ENCODE results near the gene BHMT2.

BHMT2 gene

DNA sequence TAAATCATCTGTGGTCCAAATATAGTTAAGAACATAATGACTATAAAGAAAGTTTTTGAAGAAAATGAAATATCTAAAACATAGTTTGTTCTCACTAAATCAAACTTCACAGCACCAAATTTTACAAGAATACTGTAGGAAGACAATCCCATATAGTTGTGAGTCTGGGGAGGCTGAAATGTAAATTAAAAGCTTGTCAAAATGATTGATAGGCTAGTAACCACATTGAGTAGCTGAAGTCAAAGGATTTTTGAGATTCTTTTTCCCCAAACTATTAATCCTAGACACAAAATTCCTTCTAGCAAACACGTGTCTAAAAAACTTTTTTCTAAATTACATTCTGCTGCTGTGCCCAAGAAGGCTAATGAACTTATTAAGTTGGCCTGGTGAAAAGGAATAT, 55.0 kb downstream of the BHMT2 start:
- DNase-seq, result no peak

DNA sequence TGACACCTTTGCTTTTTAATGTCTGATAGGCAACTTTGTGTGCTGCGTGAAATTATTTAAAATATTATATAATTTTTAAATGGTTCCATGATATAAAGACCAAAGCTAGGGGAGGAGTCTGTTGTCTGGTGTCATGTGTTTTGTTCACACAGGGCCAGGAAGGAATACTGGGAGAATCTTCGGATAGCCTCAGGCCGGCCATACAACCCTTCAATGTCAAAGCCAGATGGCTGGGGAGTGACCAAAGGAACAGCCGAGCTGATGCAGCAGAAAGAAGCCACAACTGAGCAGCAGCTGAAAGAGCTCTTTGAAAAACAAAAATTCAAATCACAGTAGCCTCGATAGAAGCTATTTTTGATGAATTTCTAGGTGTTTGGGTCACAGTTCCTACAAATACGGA, 61.2 kb downstream of the BHMT2 start:
- no peak for DNase-seq

- DNase-seq, result peak; percentile 55
These were observed 63.6 kb downstream of the BHMT2 start for GRCh38 chr5:79133121-79133656.

DNA sequence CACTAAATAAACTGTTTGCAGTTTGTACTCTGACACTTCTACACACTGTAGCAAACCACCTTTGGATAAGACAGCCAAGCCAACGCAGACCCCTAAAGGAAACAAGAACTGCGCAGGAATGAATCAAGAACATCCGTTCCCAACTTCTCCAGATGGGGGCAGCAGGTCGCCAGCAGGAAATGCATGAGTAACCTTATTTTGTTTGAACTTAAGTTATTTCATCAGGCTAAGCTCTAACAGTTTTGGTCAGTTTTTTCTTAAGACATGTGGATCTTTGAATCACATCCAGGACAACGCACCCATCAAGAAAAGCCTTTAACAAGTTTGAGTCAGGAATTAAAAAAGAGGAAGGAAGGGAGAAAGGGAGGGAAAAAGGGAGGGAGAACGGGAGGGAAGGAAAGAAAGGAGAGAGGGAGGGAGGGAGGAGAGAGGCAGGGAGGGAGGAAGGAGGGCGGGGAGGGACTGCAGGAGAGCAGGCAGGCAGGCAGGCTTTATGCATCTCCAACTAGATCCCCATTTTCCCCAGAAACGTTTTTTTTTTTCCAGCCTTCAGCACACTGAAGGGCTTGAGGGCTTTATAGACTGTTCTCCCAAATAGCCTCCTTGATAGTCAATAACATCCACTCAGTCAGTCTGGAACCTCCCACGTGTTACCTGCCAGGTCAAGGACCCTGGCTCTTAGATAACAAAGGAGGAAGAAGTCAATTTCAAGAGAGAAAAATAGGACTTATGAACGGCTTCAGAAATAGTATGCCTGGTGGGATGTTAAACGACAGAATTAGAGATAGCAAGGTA, 64.3 kb downstream of the BHMT2 start:
- peak; percentile 85 for DNase-seq

DNA sequence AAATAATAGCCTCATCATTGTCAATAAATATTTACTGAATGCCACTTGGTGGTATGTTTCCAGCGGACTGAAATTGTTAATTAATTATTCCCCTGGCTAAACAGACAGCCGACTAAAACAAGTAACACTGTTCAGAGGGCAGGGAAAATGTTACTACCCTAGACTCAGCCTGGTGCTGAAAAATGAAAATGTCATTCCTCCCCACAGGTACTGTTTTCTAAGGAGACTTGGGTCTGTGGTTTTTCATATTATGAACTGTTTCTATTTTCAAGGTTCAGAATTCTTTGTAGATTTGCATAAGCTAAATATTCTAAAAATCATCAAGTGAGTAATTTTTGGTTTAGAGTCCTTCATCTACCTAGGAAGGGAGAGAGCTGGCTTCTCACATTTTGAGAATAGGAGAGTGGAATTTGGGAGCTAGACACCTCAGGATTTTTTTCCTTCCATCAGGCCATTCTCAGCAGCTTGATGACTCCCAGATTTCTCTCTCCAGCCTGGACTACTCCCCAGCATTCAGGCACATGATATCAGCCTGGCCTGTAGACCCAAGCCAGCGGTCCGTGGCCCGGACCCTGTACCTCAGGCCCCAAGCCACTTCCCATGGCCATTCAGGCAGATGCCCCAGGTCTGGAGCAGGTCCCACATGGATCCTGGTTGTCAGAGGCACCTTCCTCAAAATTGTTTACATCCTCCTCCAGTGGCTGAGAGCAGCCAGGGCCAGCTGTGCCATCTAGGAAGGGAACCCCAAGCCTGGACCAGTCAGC, 66.4 kb downstream of the BHMT2 start:
- no peak for DNase-seq

GRCh38 chr5:79136618-79137017, 67.1 kb downstream of the BHMT2 start:
- no peak for DNase-seq
